OCI-LY3 (cell line): Measurements from ENCODE around the gene ZNF830.

Source experiments
- EZH2phosphoT487 ChIP-seq: fragments of 200-600 bp; shearing (Covaris generic); IDR thresholded peaks from 2 replicates; pipeline ENCODE4 v1.6.1; 2018; ENCODE audit warnings: antibody characterized with exemption, mixed run types, low read depth
- TF ChIP-seq, protein P1 (sequence below): fragments of 200-600, 300-600 bp; sonication (generic); IDR thresholded peaks from 2 replicates; pipeline ENCODE4 v1.5.1; 2014; ENCODE audit warnings: antibody characterized with exemption, low read length, low read depth

DNA sequence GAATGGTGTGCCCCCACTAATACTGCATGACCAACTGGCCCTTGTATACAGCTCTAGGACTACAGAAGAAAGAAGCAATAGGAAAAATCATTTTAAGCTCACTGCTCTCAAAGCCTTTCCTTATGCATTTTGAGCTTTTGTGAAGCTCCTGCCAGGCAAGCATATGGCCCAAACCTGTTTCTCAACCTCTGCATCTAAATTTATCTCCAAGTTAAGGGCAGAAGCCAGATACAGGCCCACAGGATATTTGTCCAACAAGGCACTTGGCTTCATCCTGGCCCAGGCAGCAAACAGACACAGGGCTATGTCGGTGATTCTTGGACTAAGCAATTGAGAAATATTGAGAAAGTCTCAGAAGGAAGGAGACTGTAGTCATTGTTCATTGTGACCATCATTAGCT, 44.0 kb upstream of the ZNF830 start:
- TF ChIP-seq EZH2phosphoT487, result no peak
- TF ChIP-seq, protein P1, sequence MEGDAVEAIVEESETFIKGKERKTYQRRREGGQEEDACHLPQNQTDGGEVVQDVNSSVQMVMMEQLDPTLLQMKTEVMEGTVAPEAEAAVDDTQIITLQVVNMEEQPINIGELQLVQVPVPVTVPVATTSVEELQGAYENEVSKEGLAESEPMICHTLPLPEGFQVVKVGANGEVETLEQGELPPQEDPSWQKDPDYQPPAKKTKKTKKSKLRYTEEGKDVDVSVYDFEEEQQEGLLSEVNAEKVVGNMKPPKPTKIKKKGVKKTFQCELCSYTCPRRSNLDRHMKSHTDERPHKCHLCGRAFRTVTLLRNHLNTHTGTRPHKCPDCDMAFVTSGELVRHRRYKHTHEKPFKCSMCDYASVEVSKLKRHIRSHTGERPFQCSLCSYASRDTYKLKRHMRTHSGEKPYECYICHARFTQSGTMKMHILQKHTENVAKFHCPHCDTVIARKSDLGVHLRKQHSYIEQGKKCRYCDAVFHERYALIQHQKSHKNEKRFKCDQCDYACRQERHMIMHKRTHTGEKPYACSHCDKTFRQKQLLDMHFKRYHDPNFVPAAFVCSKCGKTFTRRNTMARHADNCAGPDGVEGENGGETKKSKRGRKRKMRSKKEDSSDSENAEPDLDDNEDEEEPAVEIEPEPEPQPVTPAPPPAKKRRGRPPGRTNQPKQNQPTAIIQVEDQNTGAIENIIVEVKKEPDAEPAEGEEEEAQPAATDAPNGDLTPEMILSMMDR, result no peak
